WTC11 (cell line): ENCODE measurements around the gene TEAD1. TPM values are rescaled to one million over a fixed set of nuclear protein-coding genes. Genes with fewer than 3 reads are reported as not detected.

Source experiments
- ETV6 ChIP-seq: sonication (generic); formaldehyde crosslinking; IDR thresholded peaks from 2 replicates; pipeline ENCODE4 v1.8.1; 2022; ENCODE audit warnings: mild to moderate bottlenecking, missing genetic modification reagents
- GABPB1 ChIP-seq: sonication (generic); formaldehyde crosslinking; IDR thresholded peaks from 2 replicates; pipeline ENCODE4 v1.8.1; 2023; ENCODE audit warnings: mild to moderate bottlenecking, missing genetic modification reagents
- HMGA2 ChIP-seq: fragments of 250-450 bp; sonication (Bioruptor Pico); IDR thresholded peaks from 2 replicates; pipeline ENCODE4 v1.4.0; 2021; ENCODE audit warnings: mild to moderate bottlenecking, moderate library complexity
- IRF2 ChIP-seq: sonication (generic); formaldehyde crosslinking; IDR thresholded peaks from 2 replicates; pipeline ENCODE4 v1.8.0; 2022; ENCODE audit warnings: low read depth, missing genetic modification reagents, borderline replicate concordance
- ZNF263 ChIP-seq: sonication (generic); formaldehyde crosslinking; IDR thresholded peaks from 2 replicates; pipeline ENCODE4 v1.8.1; 2022; ENCODE audit warnings: low read depth, mild to moderate bottlenecking, moderate library complexity, missing genetic modification reagents
- total RNA-seq: library from RNA; stranded (reverse); gene quantifications from 3 replicates; pipeline ENCODE4 v1.2.3, GENCODE V29; 2021
- TF ChIP-seq, protein P1 (sequence below): sonication (generic); formaldehyde crosslinking; IDR thresholded peaks from 2 replicates; pipeline ENCODE4 v1.8.0; 2023; ENCODE audit warnings: mild to moderate bottlenecking, missing genetic modification reagents
- TF ChIP-seq, protein P2 (sequence below): fragments of 250-450 bp; sonication (Bioruptor Pico); IDR thresholded peaks from 2 replicates; pipeline ENCODE4 v1.9.0; 2021; ENCODE audit warnings: moderate library complexity, mild to moderate bottlenecking, inconsistent platforms, borderline replicate concordance
- TF ChIP-seq, protein P3 (sequence below): sonication (generic); formaldehyde crosslinking; IDR thresholded peaks from 2 replicates; pipeline ENCODE4 v1.8.1; 2022; ENCODE audit warnings: missing genetic modification reagents, borderline replicate concordance
- TF ChIP-seq, protein P4 (sequence below): sonication (generic); formaldehyde crosslinking; IDR thresholded peaks from 2 replicates; pipeline ENCODE4 v1.8.0; 2023; ENCODE audit warnings: missing genetic modification reagents, mild to moderate bottlenecking, borderline replicate concordance
- TF ChIP-seq, protein P5 (sequence below): sonication (generic); formaldehyde crosslinking; IDR thresholded peaks from 2 replicates; pipeline ENCODE4 v1.8.1; 2022; ENCODE audit warnings: mild to moderate bottlenecking, moderate library complexity, missing genetic modification reagents
- TF ChIP-seq, protein P6 (sequence below): sonication (generic); formaldehyde crosslinking; IDR thresholded peaks from 2 replicates; pipeline ENCODE4 v1.8.1; 2022; ENCODE audit warnings: mild to moderate bottlenecking, missing genetic modification reagents, moderate library complexity, borderline replicate concordance
- TF ChIP-seq, protein P7 (sequence below): sonication (generic); formaldehyde crosslinking; conservative IDR thresholded peaks from 2 replicates; pipeline ENCODE4 v1.8.1; 2023; ENCODE audit warnings: mild to moderate bottlenecking, low read depth, missing genetic modification reagents, moderate library complexity
- TF ChIP-seq, protein P8 (sequence below): fragments of 250-450 bp; sonication (Bioruptor Pico); conservative IDR thresholded peaks from 2 replicates; pipeline ENCODE4 v1.9.0; 2021; ENCODE audit warnings: mild to moderate bottlenecking

Gene TEAD1
- total RNA-seq, 1 experiment from 2014 or later = 79.9 TPM

DNA sequence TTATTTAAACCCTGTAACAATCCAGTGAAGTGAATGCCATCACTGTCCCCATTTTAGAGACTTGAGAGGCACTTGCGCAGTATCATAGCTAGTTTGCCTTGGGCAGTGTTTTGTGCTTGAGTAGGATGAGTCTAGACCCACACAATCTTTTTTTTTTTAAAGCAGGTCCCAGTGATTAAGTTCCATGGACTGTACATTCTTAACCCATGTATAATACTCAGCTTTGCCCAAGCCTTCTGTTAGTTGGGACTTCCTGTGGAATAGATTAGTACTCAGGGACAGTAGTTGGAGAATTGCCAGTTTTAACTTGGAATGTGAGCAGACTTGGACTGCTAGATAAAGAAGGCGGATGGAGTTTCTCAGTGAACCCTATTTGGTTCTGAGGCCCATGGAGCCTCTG, 226.3 kb downstream of the TEAD1 start (continued):
- TF ChIP-seq, protein P1, sequence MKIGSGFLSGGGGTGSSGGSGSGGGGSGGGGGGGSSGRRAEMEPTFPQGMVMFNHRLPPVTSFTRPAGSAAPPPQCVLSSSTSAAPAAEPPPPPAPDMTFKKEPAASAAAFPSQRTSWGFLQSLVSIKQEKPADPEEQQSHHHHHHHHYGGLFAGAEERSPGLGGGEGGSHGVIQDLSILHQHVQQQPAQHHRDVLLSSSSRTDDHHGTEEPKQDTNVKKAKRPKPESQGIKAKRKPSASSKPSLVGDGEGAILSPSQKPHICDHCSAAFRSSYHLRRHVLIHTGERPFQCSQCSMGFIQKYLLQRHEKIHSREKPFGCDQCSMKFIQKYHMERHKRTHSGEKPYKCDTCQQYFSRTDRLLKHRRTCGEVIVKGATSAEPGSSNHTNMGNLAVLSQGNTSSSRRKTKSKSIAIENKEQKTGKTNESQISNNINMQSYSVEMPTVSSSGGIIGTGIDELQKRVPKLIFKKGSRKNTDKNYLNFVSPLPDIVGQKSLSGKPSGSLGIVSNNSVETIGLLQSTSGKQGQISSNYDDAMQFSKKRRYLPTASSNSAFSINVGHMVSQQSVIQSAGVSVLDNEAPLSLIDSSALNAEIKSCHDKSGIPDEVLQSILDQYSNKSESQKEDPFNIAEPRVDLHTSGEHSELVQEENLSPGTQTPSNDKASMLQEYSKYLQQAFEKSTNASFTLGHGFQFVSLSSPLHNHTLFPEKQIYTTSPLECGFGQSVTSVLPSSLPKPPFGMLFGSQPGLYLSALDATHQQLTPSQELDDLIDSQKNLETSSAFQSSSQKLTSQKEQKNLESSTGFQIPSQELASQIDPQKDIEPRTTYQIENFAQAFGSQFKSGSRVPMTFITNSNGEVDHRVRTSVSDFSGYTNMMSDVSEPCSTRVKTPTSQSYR (CRISPR knock-in tag) = no peak
- no peak for TF ChIP-seq GABPB1
- TF ChIP-seq, protein P2, sequence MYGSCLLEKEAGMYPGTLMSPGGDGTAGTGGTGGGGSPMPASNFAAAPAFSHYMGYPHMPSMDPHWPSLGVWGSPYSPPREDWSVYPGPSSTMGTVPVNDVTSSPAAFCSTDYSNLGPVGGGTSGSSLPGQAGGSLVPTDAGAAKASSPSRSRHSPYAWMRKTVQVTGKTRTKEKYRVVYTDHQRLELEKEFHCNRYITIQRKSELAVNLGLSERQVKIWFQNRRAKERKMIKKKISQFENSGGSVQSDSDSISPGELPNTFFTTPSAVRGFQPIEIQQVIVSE (CRISPR knock-in tag) = no peak
- no peak for TF ChIP-seq IRF2 (CRISPR knock-in tag)
- TF ChIP-seq, protein P3, sequence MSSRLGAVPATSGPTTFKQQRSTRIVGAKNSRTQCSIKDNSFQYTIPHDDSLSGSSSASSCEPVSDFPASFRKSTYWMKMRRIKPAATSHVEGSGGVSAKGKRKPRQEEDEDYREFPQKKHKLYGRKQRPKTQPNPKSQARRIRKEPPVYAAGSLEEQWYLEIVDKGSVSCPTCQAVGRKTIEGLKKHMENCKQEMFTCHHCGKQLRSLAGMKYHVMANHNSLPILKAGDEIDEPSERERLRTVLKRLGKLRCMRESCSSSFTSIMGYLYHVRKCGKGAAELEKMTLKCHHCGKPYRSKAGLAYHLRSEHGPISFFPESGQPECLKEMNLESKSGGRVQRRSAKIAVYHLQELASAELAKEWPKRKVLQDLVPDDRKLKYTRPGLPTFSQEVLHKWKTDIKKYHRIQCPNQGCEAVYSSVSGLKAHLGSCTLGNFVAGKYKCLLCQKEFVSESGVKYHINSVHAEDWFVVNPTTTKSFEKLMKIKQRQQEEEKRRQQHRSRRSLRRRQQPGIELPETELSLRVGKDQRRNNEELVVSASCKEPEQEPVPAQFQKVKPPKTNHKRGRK (CRISPR knock-in tag) = no peak
- TF ChIP-seq, protein P4, sequence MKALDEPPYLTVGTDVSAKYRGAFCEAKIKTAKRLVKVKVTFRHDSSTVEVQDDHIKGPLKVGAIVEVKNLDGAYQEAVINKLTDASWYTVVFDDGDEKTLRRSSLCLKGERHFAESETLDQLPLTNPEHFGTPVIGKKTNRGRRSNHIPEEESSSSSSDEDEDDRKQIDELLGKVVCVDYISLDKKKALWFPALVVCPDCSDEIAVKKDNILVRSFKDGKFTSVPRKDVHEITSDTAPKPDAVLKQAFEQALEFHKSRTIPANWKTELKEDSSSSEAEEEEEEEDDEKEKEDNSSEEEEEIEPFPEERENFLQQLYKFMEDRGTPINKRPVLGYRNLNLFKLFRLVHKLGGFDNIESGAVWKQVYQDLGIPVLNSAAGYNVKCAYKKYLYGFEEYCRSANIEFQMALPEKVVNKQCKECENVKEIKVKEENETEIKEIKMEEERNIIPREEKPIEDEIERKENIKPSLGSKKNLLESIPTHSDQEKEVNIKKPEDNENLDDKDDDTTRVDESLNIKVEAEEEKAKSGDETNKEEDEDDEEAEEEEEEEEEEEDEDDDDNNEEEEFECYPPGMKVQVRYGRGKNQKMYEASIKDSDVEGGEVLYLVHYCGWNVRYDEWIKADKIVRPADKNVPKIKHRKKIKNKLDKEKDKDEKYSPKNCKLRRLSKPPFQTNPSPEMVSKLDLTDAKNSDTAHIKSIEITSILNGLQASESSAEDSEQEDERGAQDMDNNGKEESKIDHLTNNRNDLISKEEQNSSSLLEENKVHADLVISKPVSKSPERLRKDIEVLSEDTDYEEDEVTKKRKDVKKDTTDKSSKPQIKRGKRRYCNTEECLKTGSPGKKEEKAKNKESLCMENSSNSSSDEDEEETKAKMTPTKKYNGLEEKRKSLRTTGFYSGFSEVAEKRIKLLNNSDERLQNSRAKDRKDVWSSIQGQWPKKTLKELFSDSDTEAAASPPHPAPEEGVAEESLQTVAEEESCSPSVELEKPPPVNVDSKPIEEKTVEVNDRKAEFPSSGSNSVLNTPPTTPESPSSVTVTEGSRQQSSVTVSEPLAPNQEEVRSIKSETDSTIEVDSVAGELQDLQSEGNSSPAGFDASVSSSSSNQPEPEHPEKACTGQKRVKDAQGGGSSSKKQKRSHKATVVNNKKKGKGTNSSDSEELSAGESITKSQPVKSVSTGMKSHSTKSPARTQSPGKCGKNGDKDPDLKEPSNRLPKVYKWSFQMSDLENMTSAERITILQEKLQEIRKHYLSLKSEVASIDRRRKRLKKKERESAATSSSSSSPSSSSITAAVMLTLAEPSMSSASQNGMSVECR (CRISPR knock-in tag) = no peak
- TF ChIP-seq, protein P5, sequence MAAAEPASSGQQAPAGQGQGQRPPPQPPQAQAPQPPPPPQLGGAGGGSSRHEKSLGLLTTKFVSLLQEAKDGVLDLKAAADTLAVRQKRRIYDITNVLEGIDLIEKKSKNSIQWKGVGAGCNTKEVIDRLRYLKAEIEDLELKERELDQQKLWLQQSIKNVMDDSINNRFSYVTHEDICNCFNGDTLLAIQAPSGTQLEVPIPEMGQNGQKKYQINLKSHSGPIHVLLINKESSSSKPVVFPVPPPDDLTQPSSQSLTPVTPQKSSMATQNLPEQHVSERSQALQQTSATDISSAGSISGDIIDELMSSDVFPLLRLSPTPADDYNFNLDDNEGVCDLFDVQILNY (CRISPR knock-in tag) = no peak
- TF ChIP-seq, protein P6, sequence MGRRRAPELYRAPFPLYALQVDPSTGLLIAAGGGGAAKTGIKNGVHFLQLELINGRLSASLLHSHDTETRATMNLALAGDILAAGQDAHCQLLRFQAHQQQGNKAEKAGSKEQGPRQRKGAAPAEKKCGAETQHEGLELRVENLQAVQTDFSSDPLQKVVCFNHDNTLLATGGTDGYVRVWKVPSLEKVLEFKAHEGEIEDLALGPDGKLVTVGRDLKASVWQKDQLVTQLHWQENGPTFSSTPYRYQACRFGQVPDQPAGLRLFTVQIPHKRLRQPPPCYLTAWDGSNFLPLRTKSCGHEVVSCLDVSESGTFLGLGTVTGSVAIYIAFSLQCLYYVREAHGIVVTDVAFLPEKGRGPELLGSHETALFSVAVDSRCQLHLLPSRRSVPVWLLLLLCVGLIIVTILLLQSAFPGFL (CRISPR knock-in tag) = no peak
- TF ChIP-seq, protein P7, sequence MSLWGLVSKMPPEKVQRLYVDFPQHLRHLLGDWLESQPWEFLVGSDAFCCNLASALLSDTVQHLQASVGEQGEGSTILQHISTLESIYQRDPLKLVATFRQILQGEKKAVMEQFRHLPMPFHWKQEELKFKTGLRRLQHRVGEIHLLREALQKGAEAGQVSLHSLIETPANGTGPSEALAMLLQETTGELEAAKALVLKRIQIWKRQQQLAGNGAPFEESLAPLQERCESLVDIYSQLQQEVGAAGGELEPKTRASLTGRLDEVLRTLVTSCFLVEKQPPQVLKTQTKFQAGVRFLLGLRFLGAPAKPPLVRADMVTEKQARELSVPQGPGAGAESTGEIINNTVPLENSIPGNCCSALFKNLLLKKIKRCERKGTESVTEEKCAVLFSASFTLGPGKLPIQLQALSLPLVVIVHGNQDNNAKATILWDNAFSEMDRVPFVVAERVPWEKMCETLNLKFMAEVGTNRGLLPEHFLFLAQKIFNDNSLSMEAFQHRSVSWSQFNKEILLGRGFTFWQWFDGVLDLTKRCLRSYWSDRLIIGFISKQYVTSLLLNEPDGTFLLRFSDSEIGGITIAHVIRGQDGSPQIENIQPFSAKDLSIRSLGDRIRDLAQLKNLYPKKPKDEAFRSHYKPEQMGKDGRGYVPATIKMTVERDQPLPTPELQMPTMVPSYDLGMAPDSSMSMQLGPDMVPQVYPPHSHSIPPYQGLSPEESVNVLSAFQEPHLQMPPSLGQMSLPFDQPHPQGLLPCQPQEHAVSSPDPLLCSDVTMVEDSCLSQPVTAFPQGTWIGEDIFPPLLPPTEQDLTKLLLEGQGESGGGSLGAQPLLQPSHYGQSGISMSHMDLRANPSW (CRISPR knock-in tag) = no peak
- TF ChIP-seq ETV6 = no peak
- TF ChIP-seq, protein P8, sequence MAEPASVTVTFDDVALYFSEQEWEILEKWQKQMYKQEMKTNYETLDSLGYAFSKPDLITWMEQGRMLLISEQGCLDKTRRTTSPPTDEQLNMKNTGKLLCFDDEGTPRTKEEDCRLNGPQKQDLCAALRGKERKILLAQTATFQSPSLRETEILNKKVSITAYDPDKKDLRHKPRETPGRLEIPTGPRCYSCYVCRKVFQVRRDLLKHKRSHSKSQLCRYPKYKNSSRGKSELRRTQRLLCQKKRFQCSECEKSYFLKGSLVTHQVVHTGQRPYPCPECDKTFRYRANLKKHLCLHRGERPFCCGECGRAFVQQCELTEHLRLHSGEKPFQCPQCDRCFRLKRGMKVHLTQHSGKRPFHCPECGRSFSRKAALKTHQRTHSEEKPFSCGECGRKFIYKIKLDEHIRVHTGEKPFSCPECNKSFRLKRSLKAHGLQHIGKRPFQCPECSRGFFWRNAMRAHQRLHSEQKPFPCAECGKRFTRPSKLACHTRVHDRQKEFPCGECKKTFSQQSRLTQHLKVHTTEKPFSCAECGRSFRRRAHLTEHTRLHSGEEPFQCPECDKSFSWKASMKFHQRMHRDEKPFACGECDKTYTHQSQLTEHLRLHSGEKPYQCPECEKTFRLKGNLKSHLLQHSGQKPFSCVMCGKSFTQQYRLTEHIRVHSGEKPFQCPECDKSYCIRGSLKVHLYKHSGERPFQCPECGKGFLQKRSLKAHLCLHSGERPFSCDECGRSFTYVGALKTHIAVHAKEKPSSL (CRISPR knock-in tag) = no peak
- no peak for TF ChIP-seq HMGA2 (CRISPR knock-in tag)
- no peak for TF ChIP-seq ZNF263 (CRISPR knock-in tag)
